WTC11 (cell line): ENCODE results near the gene TBC1D12. TPM values are rescaled to one million over a fixed set of nuclear protein-coding genes. Genes with fewer than 3 reads are reported as not detected.

Experiments used
- ATAC-seq: fragments of 200-7000 bp; cut with Tn5 transposase; 2 replicates; pipeline ENCODE4 v1.10.0; 2021; ENCODE audit warnings: mild to moderate bottlenecking, moderate library complexity
- Bru-seq: library from RNA; stranded (reverse); fragments of 400-500 nt; gene quantifications from one replicate; lab custom pipeline; 2021; lab: Mats Ljungman, UMichigan
- CTCF ChIA-PET: fragments of 300-600 bp; sonication (Branson Sonifier 250); formaldehyde crosslinking; loops from one replicate; lab custom pipeline; 2021; ENCODE audit warnings: antibody characterized with exemption; lab: Charles Lee
- POLR2A ChIA-PET: fragments of 350-600 bp; sonication (Branson Sonifier 250); formaldehyde crosslinking; loops from one replicate; lab custom pipeline; 2021; ENCODE audit warnings: antibody characterized with exemption; lab: Charles Lee
- DNase-seq: peaks from one replicate; pipeline ENCODE4 v3.0.0; 2021; ENCODE audit warnings: low spot score
- H3K27ac Mint-ChIP-seq: 2 replicates; pipeline ENCODE4 v1.8.0; 2021; ENCODE audit warnings: mixed read lengths
- H3K27me3 Mint-ChIP-seq: 2 replicates; pipeline ENCODE4 v1.8.0; 2021; ENCODE audit warnings: low read depth, mild to moderate bottlenecking, moderate library complexity, mixed read lengths
- H3K36me3 Mint-ChIP-seq: 2 replicates; pipeline ENCODE4 v1.8.0; 2021; ENCODE audit warnings: mixed read lengths
- H3K4me1 Mint-ChIP-seq: 2 replicates; pipeline ENCODE4 v1.8.0; 2022; ENCODE audit warnings: mixed read lengths
- H3K4me3 Mint-ChIP-seq: 2 replicates; pipeline ENCODE4 v1.8.0; 2021; ENCODE audit warnings: mild to moderate bottlenecking, moderate library complexity, mixed read lengths
- H3K9me3 Mint-ChIP-seq: 2 replicates; pipeline ENCODE4 v1.8.0; 2021; ENCODE audit warnings: mixed read lengths
- AR ChIP-seq: fragments of 250-450 bp; sonication (Bioruptor Pico); IDR thresholded peaks from 2 replicates; pipeline ENCODE4 v1.9.0; 2021; ENCODE audit warnings: mild to moderate bottlenecking
- ATF3 ChIP-seq: sonication (generic); formaldehyde crosslinking; conservative IDR thresholded peaks from 2 replicates; pipeline ENCODE4 v1.8.1; 2022; ENCODE audit warnings: mild to moderate bottlenecking, missing genetic modification reagents
- CDX4 ChIP-seq: fragments of 250-450 bp; sonication (Bioruptor Pico); IDR thresholded peaks from 2 replicates; pipeline ENCODE4 v1.9.0; 2021; ENCODE audit warnings: moderate library complexity, mild to moderate bottlenecking, inconsistent platforms, borderline replicate concordance
- E2F1 ChIP-seq: sonication (generic); formaldehyde crosslinking; IDR thresholded peaks from 2 replicates; pipeline ENCODE4 v1.8.0; 2022; ENCODE audit warnings: mild to moderate bottlenecking, missing genetic modification reagents
- GTF2I ChIP-seq: fragments of 250-450 bp; sonication (Bioruptor Pico); conservative IDR thresholded peaks from 2 replicates; pipeline ENCODE4 v1.4.0; 2021; ENCODE audit warnings: mild to moderate bottlenecking
- HMGXB4 ChIP-seq: sonication (generic); formaldehyde crosslinking; IDR thresholded peaks from 2 replicates; pipeline ENCODE4 v1.8.1; 2023; ENCODE audit warnings: mild to moderate bottlenecking, moderate library complexity, missing genetic modification reagents
- KAT7 ChIP-seq: sonication (generic); formaldehyde crosslinking; IDR thresholded peaks from 2 replicates; pipeline ENCODE4 v1.8.1; 2023; ENCODE audit warnings: missing genetic modification reagents, mild to moderate bottlenecking, borderline replicate concordance
- MXD4 ChIP-seq: fragments of 250-450 bp; sonication (Bioruptor Pico); IDR thresholded peaks from 2 replicates; pipeline ENCODE4 v1.8.0; 2021; ENCODE audit warnings: mild to moderate bottlenecking, moderate library complexity, borderline replicate concordance
- MYBL2 ChIP-seq: sonication (generic); formaldehyde crosslinking; IDR thresholded peaks from 2 replicates; pipeline ENCODE4 v1.8.1; 2023; ENCODE audit warnings: mild to moderate bottlenecking, moderate library complexity, missing genetic modification reagents
- NFATC4 ChIP-seq: fragments of 250-450 bp; sonication (Bioruptor Pico); IDR thresholded peaks from 2 replicates; pipeline ENCODE4 v1.9.0; 2021; ENCODE audit warnings: mild to moderate bottlenecking
- NR1H2 ChIP-seq: sonication (generic); formaldehyde crosslinking; IDR thresholded peaks from 2 replicates; pipeline ENCODE4 v1.9.0; 2021; ENCODE audit warnings: mild to moderate bottlenecking, moderate library complexity, missing genetic modification reagents
- NR3C1 ChIP-seq: sonication (generic); formaldehyde crosslinking; conservative IDR thresholded peaks from 2 replicates; pipeline ENCODE4 v1.8.1; 2023; ENCODE audit warnings: low read depth, mild to moderate bottlenecking, missing genetic modification reagents
- RELA ChIP-seq: sonication (generic); formaldehyde crosslinking; IDR thresholded peaks from 2 replicates; pipeline ENCODE4 v1.8.1; 2022; ENCODE audit warnings: missing genetic modification reagents, mild to moderate bottlenecking, borderline replicate concordance
- RORB ChIP-seq: fragments of 250-450 bp; sonication (Bioruptor Pico); IDR thresholded peaks from 2 replicates; pipeline ENCODE4 v1.9.0; 2021; ENCODE audit warnings: mild to moderate bottlenecking
- SOX15 ChIP-seq: fragments of 250-450 bp; sonication (Bioruptor Pico); IDR thresholded peaks from 2 replicates; pipeline ENCODE4 v1.9.0; 2021; ENCODE audit warnings: mild to moderate bottlenecking
- SP1 ChIP-seq: sonication (generic); formaldehyde crosslinking; conservative IDR thresholded peaks from 2 replicates; pipeline ENCODE4 v1.8.1; 2022; ENCODE audit warnings: missing genetic modification reagents
- STAT6 ChIP-seq: sonication (generic); formaldehyde crosslinking; conservative IDR thresholded peaks from 2 replicates; pipeline ENCODE4 v1.8.1; 2023; ENCODE audit warnings: mild to moderate bottlenecking, low read depth, missing genetic modification reagents, moderate library complexity
- USF1 ChIP-seq: sonication (generic); formaldehyde crosslinking; IDR thresholded peaks from 2 replicates; pipeline ENCODE4 v1.8.0; 2022; ENCODE audit warnings: mild to moderate bottlenecking, missing genetic modification reagents
- ZBTB21 ChIP-seq: sonication (generic); formaldehyde crosslinking; IDR thresholded peaks from 2 replicates; pipeline ENCODE4 v1.8.1; 2023; ENCODE audit warnings: mild to moderate bottlenecking, missing genetic modification reagents, borderline replicate concordance
- ZNF219 ChIP-seq: sonication (generic); formaldehyde crosslinking; IDR thresholded peaks from 2 replicates; pipeline ENCODE4 v1.8.0; 2023; ENCODE audit warnings: missing genetic modification reagents, mild to moderate bottlenecking, borderline replicate concordance
- ZNF232 ChIP-seq: sonication (generic); formaldehyde crosslinking; IDR thresholded peaks from 2 replicates; pipeline ENCODE4 v1.8.0; 2022; ENCODE audit warnings: mild to moderate bottlenecking, missing genetic modification reagents
- ZNF396 ChIP-seq: fragments of 250-450 bp; sonication (Bioruptor Pico); IDR thresholded peaks from 2 replicates; pipeline ENCODE4 v1.8.0; 2021; ENCODE audit warnings: mild to moderate bottlenecking, moderate library complexity, borderline replicate concordance
- ZNF423 ChIP-seq: fragments of 250-450 bp; sonication (Bioruptor Pico); IDR thresholded peaks from 2 replicates; pipeline ENCODE4 v2.1.2; 2022; ENCODE audit warnings: mild to moderate bottlenecking, moderate library complexity
- ZNF425 ChIP-seq: fragments of 250-450 bp; sonication (Bioruptor Pico); conservative IDR thresholded peaks from 2 replicates; pipeline ENCODE4 v1.9.0; 2021; ENCODE audit warnings: mild to moderate bottlenecking
- long read RNA-seq, 3 experiments: library from RNA in 1 of 3; library from capped mRNA in 1 of 3; library from polyadenylated mRNA in 1 of 3; unstranded in 2 of 3; stranded (forward) in 1 of 3; transcript quantifications; one replicate each; pipeline ENCODE4 v2.0.0, GENCODE V29; 2021
- total RNA-seq: library from RNA; stranded (reverse); gene quantifications from 3 replicates; pipeline ENCODE4 v1.2.3, GENCODE V29; 2021

Gene TBC1D12
- total RNA-seq, result 2.2 to 3.1 TPM (median 2.6 TPM) in 3 replicates
- percentile 42 among the genes with signal in this experiment for Bru-seq, nascent RNA
- long read RNA-seq, experiment 1, full-length matches to known transcripts, result 3 of 6 reads
- long read RNA-seq, experiment 1, partial matches to known transcripts, result 0 of 6 reads
- long read RNA-seq, experiment 1, other reads (novel, unspliced or antisense), result 3 of 6 reads
- long read RNA-seq, experiment 2, result 0 reads
- long read RNA-seq, experiment 3, result 0 reads

GRCh38 chr10:94402204-94402842 is at the start of gene TBC1D12:
Gene TBC1D12, plus strand, starts transcription at chr10:94402541. Its CDS starts 73 bp downstream, at chr10:94402614.
- ChIA-PET POLR2A (no interaction called here), CTCF (interaction anchor here (0.6 to 2.9 kb wide), 8 partner anchors 10 to 1028 kb away, joined by 3 to 16 read pairs (median 4); partner anchors contain the start of gene NOC3L)
- Mint-ChIP-seq H3K36me3 (no peaks in the 10 kb centered on the region), H3K4me3 (peak within 1 kb of the TSS; percentile 81), H3K27me3 (peaks cover 45% of the 10 kb centered on the region), H3K4me1 (peaks cover 16% of the 10 kb centered on the region), H3K9me3 (peaks cover 8% of the 10 kb centered on the region; the same call in 1 of the 2 replicates), H3K27ac (no peak within 1 kb of the TSS)
- peak; percentile 94 for DNase-seq
- peak; percentile 89 for ATAC-seq
- TF ChIP-seq KAT7 (CRISPR knock-in tag) (peak; percentile 86; the same call in 1 of the 2 replicates), RELA (CRISPR knock-in tag) (peak; percentile 85), E2F1 (CRISPR knock-in tag) (no peak), ZNF396 (CRISPR knock-in tag) (no peak), USF1 (CRISPR knock-in tag) (0 out of 2 replicates have a peak, but pooled peaks have one; percentile 28), GTF2I (CRISPR knock-in tag) (no peak), STAT6 (CRISPR knock-in tag) (no peak), ZBTB21 (CRISPR knock-in tag) (peak; percentile 15; the same call in 1 of the 2 replicates), AR (CRISPR knock-in tag) (no peak), NR3C1 (CRISPR knock-in tag) (no peak), RORB (CRISPR knock-in tag) (no peak), ZNF219 (no peak), HMGXB4 (CRISPR knock-in tag) (0 out of 2 replicates have a peak, but pooled peaks have one; percentile 32), ZNF425 (CRISPR knock-in tag) (no peak), ZNF232 (peak; percentile 25; the same call in 1 of the 2 replicates), NFATC4 (CRISPR knock-in tag) (no peak), NR1H2 (CRISPR knock-in tag) (no peak), ATF3 (CRISPR knock-in tag) (no peak), ZNF423 (CRISPR knock-in tag) (no peak), SP1 (peak; percentile 68; the same call in 1 of the 2 replicates), SOX15 (CRISPR knock-in tag) (no peak), MYBL2 (CRISPR knock-in tag) (peak; percentile 71), CDX4 (no peak), MXD4 (no peak)
